ENCODE results near the gene TASP1.

The TASP1 gene

GRCh38 chr20:13402986-13403385, 235.7 kb downstream of the TASP1 start:
- no peak overlapping the region for H3K27ac ChIP-seq (ENCODE audit: low read depth, low read length)
- H3F3A ChIP-seq (ENCODE audit: insufficient read depth), result no peaks in the 10 kb centered on the region
- H3K36me3 ChIP-seq (ENCODE audit: low read length), result no peaks in the 10 kb centered on the region
- H3K4me3 ChIP-seq (ENCODE audit: insufficient read depth, low read length, poor library complexity, severe bottlenecking), result no peak overlapping the region
- H3K4me2 ChIP-seq (ENCODE audit: low read depth, low read length, poor library complexity, severe bottlenecking), result no peak overlapping the region
- TF ChIP-seq CTCF (IDR thresholded peaks at IDR 0.05; ENCODE audit: insufficient read depth, low read length, poor library complexity, severe bottlenecking), result no peak
- H3K9me2 ChIP-seq (replicated peaks; ENCODE audit: insufficient read depth, low read length), result no peaks in the 10 kb centered on the region
- H4K20me1 ChIP-seq (ENCODE audit: low read depth, low read length), result no peaks in the 10 kb centered on the region
- no peak overlapping the region for H3K9ac ChIP-seq (ENCODE audit: low read length)
- no peaks in the 10 kb centered on the region for H3K79me2 ChIP-seq (ENCODE audit: insufficient read depth, low read length)
- H3K27me3 ChIP-seq (ENCODE audit: low read length), result no peaks in the 10 kb centered on the region
- H2AFZ ChIP-seq (ENCODE audit: low read depth, low read length, severe bottlenecking), result no peak overlapping the region
- H3K9me3 ChIP-seq (ENCODE audit: insufficient read depth, low read length), result no peaks in the 10 kb centered on the region

GRCh38 chr20:13402171-13402760, 236.5 kb downstream of the TASP1 start:
- no peaks in the 10 kb centered on the region for H3K27me3 ChIP-seq (ENCODE audit: low read length)
- no peak overlapping the region for H3K9ac ChIP-seq (ENCODE audit: low read length)
- no peaks in the 10 kb centered on the region for H4K20me1 ChIP-seq (ENCODE audit: low read depth, low read length)
- no peaks in the 10 kb centered on the region for H3K79me2 ChIP-seq (ENCODE audit: insufficient read depth, low read length)
- H3K4me2 ChIP-seq (ENCODE audit: low read depth, low read length, poor library complexity, severe bottlenecking), result no peak overlapping the region
- TF ChIP-seq CTCF (IDR thresholded peaks at IDR 0.05; ENCODE audit: insufficient read depth, low read length, poor library complexity, severe bottlenecking) (no peak), EZH2phosphoT487 (conservative IDR thresholded peaks at IDR 0.05; ENCODE audit: low read length) (no peak)
- no peak overlapping the region for H3K4me3 ChIP-seq (ENCODE audit: insufficient read depth, low read length, poor library complexity, severe bottlenecking)
- no peak overlapping the region for H3K27ac ChIP-seq (ENCODE audit: low read depth, low read length)
- H3F3A ChIP-seq (ENCODE audit: insufficient read depth), result no peaks in the 10 kb centered on the region
- no peaks in the 10 kb centered on the region for H3K9me2 ChIP-seq (replicated peaks; ENCODE audit: insufficient read depth, low read length)
- no peak overlapping the region for H2AFZ ChIP-seq (ENCODE audit: low read depth, low read length, severe bottlenecking)
- no peaks in the 10 kb centered on the region for H3K9me3 ChIP-seq (ENCODE audit: insufficient read depth, low read length)
- no peaks in the 10 kb centered on the region for H3K36me3 ChIP-seq (ENCODE audit: low read length)

GRCh38 chr20:13401596-13401995, 237.1 kb downstream of the TASP1 start:
- Histone ChIP-seq H3K9ac (ENCODE audit: low read length) (no peak overlapping the region), H3K36me3 (ENCODE audit: low read length) (no peaks in the 10 kb centered on the region), H3K4me2 (ENCODE audit: low read depth, low read length, poor library complexity, severe bottlenecking) (no peak overlapping the region), H3K4me3 (ENCODE audit: insufficient read depth, low read length, poor library complexity, severe bottlenecking) (no peak overlapping the region), H2AFZ (ENCODE audit: low read depth, low read length, severe bottlenecking) (no peak overlapping the region), H3K9me3 (ENCODE audit: insufficient read depth, low read length) (no peaks in the 10 kb centered on the region), H3K27ac (ENCODE audit: low read depth, low read length) (no peak overlapping the region), H3K79me2 (ENCODE audit: insufficient read depth, low read length) (no peaks in the 10 kb centered on the region), H3K9me2 (replicated peaks; ENCODE audit: insufficient read depth, low read length) (no peaks in the 10 kb centered on the region), H3K27me3 (ENCODE audit: low read length) (no peaks in the 10 kb centered on the region), H4K20me1 (ENCODE audit: low read depth, low read length) (no peaks in the 10 kb centered on the region), H3F3A (ENCODE audit: insufficient read depth) (no peaks in the 10 kb centered on the region)
- TF ChIP-seq CTCF (IDR thresholded peaks at IDR 0.05; ENCODE audit: insufficient read depth, low read length, poor library complexity, severe bottlenecking) (no peak), EZH2phosphoT487 (conservative IDR thresholded peaks at IDR 0.05; ENCODE audit: low read length) (no peak)
